GM13977 (cell line): Measurements from ENCODE around the gene MACROD2.

ENCODE experiments used
- DNase-seq: peaks from one replicate; pipeline ENCODE4 v3.0.0; 2012; ENCODE audit warnings: low spot score
- in situ Hi-C: fragments of 300-500 bp; cut with MboI; formaldehyde crosslinking; loops from one replicate; pipeline ENCODE4 v1.12.0; 2022; ENCODE audit warnings: low sequenced_read_pairs, low pct_unique_long_range_greater_than_20kb, mixed read lengths, inconsistent platforms; ENCODE audit not compliant: unreplicated experiment
- TF ChIP-seq, protein P1 (sequence below): IDR thresholded peaks from 2 replicates; pipeline ENCODE4 v1.5.1; 2012; ENCODE audit warnings: mild to moderate bottlenecking, control low read depth; ENCODE audit not compliant: insufficient read depth; ENCODE audit errors: extremely low read depth, missing control alignments

The MACROD2 gene

DNA sequence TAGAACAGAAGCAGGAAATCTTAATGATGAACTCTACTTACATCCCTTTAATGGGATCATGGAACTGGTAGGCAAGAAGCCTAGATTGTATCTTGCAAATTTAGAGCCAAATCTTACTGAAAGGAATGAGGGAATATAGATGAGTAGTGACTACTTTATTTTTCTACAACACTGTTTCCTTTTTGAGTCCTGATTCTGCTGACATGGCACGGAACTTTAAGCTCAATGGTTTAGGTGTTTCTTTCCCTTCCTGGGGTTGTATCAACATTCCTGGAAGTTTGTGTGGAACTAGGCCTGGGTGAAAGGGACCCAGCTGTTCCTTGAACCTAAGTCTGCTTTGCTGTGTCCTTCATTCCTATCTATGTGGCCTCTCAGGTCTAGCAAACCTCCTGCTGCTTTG, 1047.4 kb downstream of the MACROD2 start:
- TF ChIP-seq, protein P1, sequence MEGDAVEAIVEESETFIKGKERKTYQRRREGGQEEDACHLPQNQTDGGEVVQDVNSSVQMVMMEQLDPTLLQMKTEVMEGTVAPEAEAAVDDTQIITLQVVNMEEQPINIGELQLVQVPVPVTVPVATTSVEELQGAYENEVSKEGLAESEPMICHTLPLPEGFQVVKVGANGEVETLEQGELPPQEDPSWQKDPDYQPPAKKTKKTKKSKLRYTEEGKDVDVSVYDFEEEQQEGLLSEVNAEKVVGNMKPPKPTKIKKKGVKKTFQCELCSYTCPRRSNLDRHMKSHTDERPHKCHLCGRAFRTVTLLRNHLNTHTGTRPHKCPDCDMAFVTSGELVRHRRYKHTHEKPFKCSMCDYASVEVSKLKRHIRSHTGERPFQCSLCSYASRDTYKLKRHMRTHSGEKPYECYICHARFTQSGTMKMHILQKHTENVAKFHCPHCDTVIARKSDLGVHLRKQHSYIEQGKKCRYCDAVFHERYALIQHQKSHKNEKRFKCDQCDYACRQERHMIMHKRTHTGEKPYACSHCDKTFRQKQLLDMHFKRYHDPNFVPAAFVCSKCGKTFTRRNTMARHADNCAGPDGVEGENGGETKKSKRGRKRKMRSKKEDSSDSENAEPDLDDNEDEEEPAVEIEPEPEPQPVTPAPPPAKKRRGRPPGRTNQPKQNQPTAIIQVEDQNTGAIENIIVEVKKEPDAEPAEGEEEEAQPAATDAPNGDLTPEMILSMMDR, result no peak
- DNase-seq, result no peak
- in situ Hi-C loops, result no loop called here

DNA sequence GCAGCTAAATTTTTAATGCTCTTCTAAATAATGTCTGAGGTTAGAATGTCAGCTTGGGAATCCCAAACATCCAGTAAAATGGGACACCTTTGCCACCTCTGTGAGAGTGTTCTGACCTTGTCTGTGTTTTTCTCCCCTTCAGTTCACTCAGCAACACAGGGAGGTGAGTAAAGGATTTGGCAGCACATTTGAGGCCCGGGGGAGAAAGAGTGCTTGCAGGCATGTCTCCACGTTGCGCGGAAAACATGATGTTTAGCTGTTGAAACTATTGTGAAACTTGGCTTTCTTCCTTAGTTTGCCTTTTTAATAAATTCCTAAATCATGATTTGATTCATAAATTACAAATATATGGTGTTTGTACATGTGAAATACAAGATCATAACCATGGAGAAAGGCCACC, 1049.9 kb downstream of the MACROD2 start:
- TF ChIP-seq, protein P1, result no peak
- in situ Hi-C loops, result no loop called here
- no peak for DNase-seq

DNA sequence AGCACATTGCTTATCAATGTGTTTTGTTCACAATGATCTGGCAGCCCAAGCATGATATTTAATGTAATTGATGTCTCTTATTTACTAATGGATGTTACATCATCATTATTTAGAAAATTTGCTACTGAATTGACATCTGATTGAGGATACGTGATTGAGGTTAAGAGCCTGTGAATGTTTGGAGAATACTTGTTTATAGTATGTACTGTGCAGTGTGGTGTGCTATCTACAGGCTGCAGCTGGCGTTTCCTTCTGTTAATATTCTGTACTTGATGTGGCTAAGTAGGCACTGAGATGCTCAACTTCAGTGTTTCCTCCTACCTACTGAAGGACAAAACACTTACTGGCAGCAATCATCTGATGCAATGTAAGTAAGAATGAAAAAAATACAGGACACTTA, 1051.7 kb downstream of the MACROD2 start:
- TF ChIP-seq, protein P1, result no peak
- in situ Hi-C loops, result no loop called here
- no peak for DNase-seq

DNA sequence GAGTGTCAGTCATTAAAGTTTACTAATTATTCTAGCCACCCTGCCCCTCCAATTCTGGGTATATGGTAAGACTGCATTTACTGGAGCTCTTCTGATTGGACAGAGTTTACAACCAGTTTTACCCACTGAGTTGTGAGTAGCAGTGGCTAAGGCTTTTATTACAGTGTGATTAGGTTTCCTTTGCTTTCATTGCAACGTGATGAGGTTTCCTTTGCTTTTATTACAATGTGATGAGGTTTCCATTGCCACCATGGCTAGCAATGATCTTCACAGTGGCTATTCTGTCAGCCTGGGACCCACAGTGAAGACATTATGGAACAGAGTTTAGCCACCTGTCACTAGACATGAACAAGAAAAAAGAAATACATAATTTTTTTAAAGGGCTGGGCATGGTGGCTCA, 1052.3 kb downstream of the MACROD2 start:
- DNase-seq, result no peak
- TF ChIP-seq, protein P1, result no peak
- in situ Hi-C loops, result no loop called here

DNA sequence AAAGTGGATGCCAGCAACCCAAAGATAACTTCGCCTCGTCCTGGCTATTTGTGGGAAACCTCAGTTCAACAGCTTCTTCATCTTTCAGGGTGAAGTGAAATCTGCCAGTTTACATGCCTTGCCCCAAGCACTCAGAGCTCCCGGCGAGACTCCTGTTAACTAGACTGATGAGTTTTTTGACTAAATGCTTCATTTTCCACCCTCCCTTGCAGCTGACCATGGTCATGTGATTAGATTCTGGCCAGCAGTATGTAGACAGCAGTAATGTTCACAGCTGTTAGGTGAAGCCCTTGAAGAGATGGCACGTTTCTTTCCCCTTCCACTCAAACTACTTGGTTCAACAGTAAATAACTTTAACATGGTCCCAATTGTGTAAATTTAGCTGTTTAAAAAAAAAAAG, 1060.9 kb downstream of the MACROD2 start:
- in situ Hi-C loops, result no loop called here
- no peak for DNase-seq

DNA sequence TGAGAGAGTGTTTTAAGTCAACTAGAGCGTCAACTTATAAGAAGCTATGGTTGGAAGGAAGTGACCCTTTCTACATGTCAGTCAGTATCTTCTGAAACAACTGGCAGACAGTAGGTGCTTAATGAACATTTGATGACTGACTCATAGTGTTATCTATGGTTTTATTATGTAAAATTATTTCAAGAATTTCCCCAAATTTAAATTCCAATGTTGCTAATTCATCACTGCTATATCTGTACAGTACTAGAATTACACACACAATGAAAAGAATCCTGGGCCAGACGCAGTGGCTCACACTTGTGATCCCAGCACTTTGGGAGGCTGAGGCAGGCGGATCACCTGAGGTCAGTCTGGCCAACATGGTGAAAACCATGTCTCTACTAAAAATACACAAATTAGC, 1063.5 kb downstream of the MACROD2 start:
- no peak for DNase-seq
- TF ChIP-seq, protein P1, result no peak
- in situ Hi-C loops, result no loop called here

More for the DNA sequence above, 1060.9 kb downstream of the MACROD2 start:
- TF ChIP-seq, protein P1, result no peak

DNA sequence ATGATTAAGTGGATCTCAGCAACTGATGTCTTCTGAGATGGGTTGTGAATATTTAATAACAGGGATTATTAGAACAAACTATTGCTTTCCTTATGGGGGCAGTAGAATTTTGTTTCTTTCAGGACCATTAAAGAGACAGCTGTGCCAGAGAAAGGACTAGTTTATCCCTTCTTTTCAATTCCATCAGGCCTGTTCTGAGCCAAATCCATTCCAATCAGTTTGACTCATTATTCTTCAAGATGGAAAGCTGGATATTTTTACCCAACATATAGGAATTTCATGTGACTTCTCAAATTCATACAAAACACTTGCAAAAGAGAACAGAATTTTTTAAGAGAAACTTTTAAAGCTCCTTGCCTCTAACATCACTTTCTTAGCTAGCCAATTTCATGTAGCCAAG, 1064.1 kb downstream of the MACROD2 start:
- no peak for DNase-seq
- in situ Hi-C loops, result no loop called here
- TF ChIP-seq, protein P1, result no peak
